Measurements from ENCODE around the gene CD300LB. TPM values are rescaled to one million over a fixed set of nuclear protein-coding genes. Genes with fewer than 3 reads are reported as not detected.

CD300LB gene
- total RNA-seq, 2 donors from 2014 or later: not detected

DNA sequence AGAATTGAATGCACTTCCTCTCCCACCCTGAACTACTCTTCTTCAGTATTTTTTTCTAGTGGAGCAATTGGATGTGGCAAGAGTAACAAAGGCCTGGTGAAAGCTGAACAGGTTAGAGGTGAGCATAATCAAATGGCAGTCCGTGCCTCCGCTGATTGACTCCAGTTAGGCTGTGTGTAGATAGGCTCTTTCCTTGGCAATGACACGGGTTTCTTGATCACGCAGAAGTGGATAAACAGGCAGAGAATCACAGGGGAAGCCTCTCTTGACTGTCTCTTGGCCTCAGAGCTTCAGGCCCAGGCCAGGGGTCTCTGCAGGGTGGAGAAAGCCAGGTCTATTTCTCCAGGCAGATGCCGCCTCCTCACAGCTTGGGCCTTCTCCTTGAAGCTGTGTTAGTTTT is 4.2 kb downstream of the CD300LB start:
- intact Hi-C loops (cut with DNase I): no loop called here
- WGBS, 2 donors: 69 to 70% methylated on average over 5 of the region's 5 CpGs
- no peaks in the 10 kb centered on the region for H3K36me3 ChIP-seq (replicated peaks in 1 of 2; ENCODE audit: insufficient read depth in 1 of 2, low read depth in 2 of 2)
- no peaks in the 10 kb centered on the region for H3K27me3 ChIP-seq
- ATAC-seq: no peak
- DNase-seq: no peak
- no peak overlapping the region for H3K27ac ChIP-seq
- no peaks in the 10 kb centered on the region for H3K9me3 ChIP-seq
- no peak overlapping the region for H3K4me3 ChIP-seq
- no peak for TF ChIP-seq POLR2A (IDR thresholded peaks at IDR 0.05)
- TF ChIP-seq, protein P1, sequence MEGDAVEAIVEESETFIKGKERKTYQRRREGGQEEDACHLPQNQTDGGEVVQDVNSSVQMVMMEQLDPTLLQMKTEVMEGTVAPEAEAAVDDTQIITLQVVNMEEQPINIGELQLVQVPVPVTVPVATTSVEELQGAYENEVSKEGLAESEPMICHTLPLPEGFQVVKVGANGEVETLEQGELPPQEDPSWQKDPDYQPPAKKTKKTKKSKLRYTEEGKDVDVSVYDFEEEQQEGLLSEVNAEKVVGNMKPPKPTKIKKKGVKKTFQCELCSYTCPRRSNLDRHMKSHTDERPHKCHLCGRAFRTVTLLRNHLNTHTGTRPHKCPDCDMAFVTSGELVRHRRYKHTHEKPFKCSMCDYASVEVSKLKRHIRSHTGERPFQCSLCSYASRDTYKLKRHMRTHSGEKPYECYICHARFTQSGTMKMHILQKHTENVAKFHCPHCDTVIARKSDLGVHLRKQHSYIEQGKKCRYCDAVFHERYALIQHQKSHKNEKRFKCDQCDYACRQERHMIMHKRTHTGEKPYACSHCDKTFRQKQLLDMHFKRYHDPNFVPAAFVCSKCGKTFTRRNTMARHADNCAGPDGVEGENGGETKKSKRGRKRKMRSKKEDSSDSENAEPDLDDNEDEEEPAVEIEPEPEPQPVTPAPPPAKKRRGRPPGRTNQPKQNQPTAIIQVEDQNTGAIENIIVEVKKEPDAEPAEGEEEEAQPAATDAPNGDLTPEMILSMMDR (IDR thresholded peaks at IDR 0.05): no peak
- no peaks in the 10 kb centered on the region for H3K4me1 ChIP-seq

DNA sequence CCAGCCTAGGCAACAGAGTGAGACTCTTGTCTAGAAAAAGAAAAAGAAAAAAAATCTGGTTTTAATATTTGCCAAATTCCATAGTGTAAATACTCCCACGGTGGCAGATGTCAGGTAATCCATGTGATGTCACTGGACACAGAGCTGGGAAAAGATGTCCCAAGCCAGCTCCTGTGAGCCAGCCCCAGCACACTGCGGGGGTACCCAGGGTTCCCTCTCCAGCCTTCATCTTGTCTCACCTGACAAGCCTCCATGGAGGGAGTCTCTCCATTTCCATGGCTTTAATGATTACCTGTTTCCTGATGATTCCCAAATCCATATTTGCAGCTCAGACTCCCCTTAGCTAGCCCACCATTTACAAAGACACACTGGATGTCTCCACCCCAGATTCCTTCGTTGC is 4.6 kb downstream of the CD300LB start:
- 38 to 40% methylated on average over 3 of the region's 3 CpGs for WGBS, 2 donors
- ATAC-seq (no peak), DNase-seq (no peak)
- H3K9me3 ChIP-seq: no peaks in the 10 kb centered on the region
- no peaks in the 10 kb centered on the region for H3K4me1 ChIP-seq
- no peak overlapping the region for H3K27ac ChIP-seq
- intact Hi-C loops (cut with DNase I): no loop called here
- no peak overlapping the region for H3K4me3 ChIP-seq
- H3K36me3 ChIP-seq (replicated peaks in 1 of 2; ENCODE audit: insufficient read depth in 1 of 2, low read depth in 2 of 2): no peaks in the 10 kb centered on the region
- TF ChIP-seq POLR2A (IDR thresholded peaks at IDR 0.05): no peak
- TF ChIP-seq, protein P1 (IDR thresholded peaks at IDR 0.05): no peak
- no peaks in the 10 kb centered on the region for H3K27me3 ChIP-seq

DNA sequence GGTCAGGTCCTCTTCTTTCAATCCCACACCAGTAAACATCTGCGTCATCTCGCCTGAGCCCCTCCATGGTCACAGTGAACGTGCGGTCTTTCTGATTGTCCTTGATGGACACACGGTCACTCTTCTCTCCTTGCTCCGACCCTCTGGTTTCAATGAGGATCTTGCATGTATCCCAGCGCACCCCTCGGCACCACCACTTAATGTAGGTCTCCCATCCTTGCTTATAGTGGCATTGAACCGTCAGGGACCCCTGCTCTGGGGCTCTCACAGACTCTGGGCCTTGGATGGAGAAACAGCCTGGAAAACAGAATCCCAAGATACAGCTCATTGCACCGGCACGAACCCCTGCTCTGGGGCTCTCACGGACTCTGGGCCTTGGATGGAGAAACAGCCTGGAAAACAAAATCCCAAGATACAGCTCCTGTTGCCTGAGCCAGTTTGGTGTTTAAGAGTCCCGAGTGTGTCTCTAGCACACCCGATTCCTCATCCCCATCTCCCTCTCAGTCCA is 5.4 kb downstream of the CD300LB start:
- Histone ChIP-seq H3K27ac (no peak overlapping the region), H3K9me3 (no peaks in the 10 kb centered on the region), H3K4me1 (no peaks in the 10 kb centered on the region), H3K27me3 (no peaks in the 10 kb centered on the region), H3K36me3 (replicated peaks in 1 of 2; ENCODE audit: insufficient read depth in 1 of 2, low read depth in 2 of 2) (no peaks in the 10 kb centered on the region), H3K4me3 (no peak overlapping the region)
- intact Hi-C loops (cut with DNase I): no loop called here
- WGBS, 2 donors: 74 to 80% methylated on average over 14 of the region's 14 CpGs
- ATAC-seq (no peak), DNase-seq (no peak)
- TF ChIP-seq, protein P1 (IDR thresholded peaks at IDR 0.05): no peak
- TF ChIP-seq POLR2A (IDR thresholded peaks at IDR 0.05): no peak

DNA sequence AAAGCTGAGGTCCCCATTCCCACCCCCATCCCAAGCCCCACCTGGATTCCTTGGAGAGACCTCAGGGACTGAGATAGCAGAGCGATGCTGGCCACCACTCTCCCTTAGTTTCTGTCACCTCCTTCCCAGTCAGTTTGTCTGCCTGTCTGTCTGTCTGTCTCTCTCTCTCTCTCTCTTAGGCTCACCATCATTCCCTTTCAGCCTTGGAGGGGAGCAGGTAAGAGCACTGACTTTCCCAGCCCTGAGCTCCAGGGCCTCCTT is 5.9 kb downstream of the CD300LB start:
- no peaks in the 10 kb centered on the region for H3K27me3 ChIP-seq
- intact Hi-C loops (cut with DNase I): no loop called here
- WGBS, 2 donors: 64 to 90% methylated on average over 1 of the region's 1 CpG
- H3K36me3 ChIP-seq (replicated peaks in 1 of 2; ENCODE audit: insufficient read depth in 1 of 2, low read depth in 2 of 2): no peaks in the 10 kb centered on the region
- ATAC-seq (no peak), DNase-seq (no peak)
- TF ChIP-seq POLR2A (IDR thresholded peaks at IDR 0.05): no peak
- TF ChIP-seq, protein P1 (IDR thresholded peaks at IDR 0.05): no peak
- no peaks in the 10 kb centered on the region for H3K9me3 ChIP-seq
- no peak overlapping the region for H3K4me3 ChIP-seq
- no peaks in the 10 kb centered on the region for H3K4me1 ChIP-seq
- H3K27ac ChIP-seq: no peak overlapping the region

DNA sequence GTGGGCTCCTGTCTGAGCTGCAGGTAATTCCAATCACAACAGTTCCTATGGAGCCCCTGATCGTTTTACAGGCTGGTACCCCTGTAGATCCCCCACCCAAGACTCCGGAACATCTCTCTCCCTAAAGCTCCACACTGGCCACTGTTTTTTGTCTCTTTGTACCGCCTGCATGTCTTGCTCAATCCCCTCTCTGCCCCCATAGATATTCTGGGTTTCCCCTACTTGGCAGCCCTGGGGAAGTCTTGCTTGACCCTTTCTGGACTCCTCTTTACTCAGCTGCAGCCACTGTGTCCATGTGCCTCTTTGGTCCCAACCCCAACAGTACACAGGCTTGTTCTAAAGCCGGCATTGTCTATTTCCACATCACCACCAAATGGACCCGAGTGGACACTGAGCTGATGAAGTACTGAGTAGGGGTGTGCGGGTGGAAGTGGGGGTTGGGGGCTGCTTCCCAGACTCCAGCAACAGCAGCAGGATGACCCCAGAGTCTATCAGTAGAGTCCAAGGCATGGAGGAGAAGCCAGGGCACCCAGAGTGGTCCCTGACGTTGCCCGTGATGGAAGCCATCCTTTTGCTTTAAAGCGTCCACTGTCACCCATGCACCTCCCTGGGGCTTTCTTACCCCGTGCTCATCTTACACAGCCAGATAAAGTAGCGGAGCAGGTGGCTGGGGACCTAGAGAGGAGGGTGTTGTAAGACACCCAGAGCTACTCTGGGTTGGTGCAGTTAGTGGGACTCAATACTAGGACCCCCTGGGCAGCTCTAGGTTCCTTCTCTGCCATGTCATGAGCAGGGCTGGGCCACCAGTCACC is 6.4 kb downstream of the CD300LB start:
- intact Hi-C loops (cut with DNase I): no loop called here
- WGBS, 2 donors: 64 to 71% methylated on average over 10 to 11 of the region's 11 CpGs
- ATAC-seq: no peak

More for the DNA sequence above, 6.4 kb downstream of the CD300LB start:
- DNase-seq: no peak
- no peaks in the 10 kb centered on the region for H3K4me1 ChIP-seq
- TF ChIP-seq POLR2A (IDR thresholded peaks at IDR 0.05): no peak
- TF ChIP-seq, protein P1 (IDR thresholded peaks at IDR 0.05): no peak
- H3K27me3 ChIP-seq: no peaks in the 10 kb centered on the region
- H3K4me3 ChIP-seq: no peak overlapping the region
- no peak overlapping the region for H3K27ac ChIP-seq
- no peaks in the 10 kb centered on the region for H3K9me3 ChIP-seq
- no peaks in the 10 kb centered on the region for H3K36me3 ChIP-seq (replicated peaks in 1 of 2; ENCODE audit: insufficient read depth in 1 of 2, low read depth in 2 of 2)

Data from body of pancreas (tissue), 4 donors.